Measurements from ENCODE around the gene TBC1D5.

The TBC1D5 gene

GRCh38 chr3:17749281-17749680 lies 6.8 kb upstream of the TBC1D5 start:
- H3K4me1 ChIP-seq (ENCODE audit: control insufficient read depth, low read length) = peaks cover 24% of the 10 kb centered on the region
- H3K27me3 ChIP-seq (ENCODE audit: control insufficient read depth, low read length) = no peaks in the 10 kb centered on the region
- H3K9me2 ChIP-seq (replicated peaks; ENCODE audit: control insufficient read depth, low read length) = no peaks in the 10 kb centered on the region
- no peak overlapping the region for H3K27ac ChIP-seq (ENCODE audit: low read depth, low read length)
- no peaks in the 10 kb centered on the region for H3K36me3 ChIP-seq (ENCODE audit: control insufficient read depth, low read length)
- H4K20me1 ChIP-seq (ENCODE audit: control insufficient read depth, insufficient read depth, low read depth, low read length) = no peaks in the 10 kb centered on the region
- no peaks in the 10 kb centered on the region for H3K79me2 ChIP-seq (ENCODE audit: control insufficient read depth, low read length)
- no peak overlapping the region for H3K4me3 ChIP-seq (ENCODE audit: low read length)
- H3K9me3 ChIP-seq (ENCODE audit: control insufficient read depth, insufficient read depth, low read length) = no peaks in the 10 kb centered on the region
- peak overlapping the region; percentile 3; the same call in 1 of the 2 replicates for H3K4me2 ChIP-seq (ENCODE audit: low read length)
- no peaks in the 10 kb centered on the region for H3F3A ChIP-seq (ENCODE audit: control insufficient read depth, insufficient read depth)
- TF ChIP-seq CTCF (IDR thresholded peaks at IDR 0.05; ENCODE audit: low read depth, low read length, poor library complexity, severe bottlenecking) (no peak), EZH2phosphoT487 (IDR thresholded peaks at IDR 0.05; ENCODE audit: borderline replicate concordance, low read length) (no peak)

GRCh38 chr3:17747890-17748247 lies 5.4 kb upstream of the TBC1D5 start:
- Histone ChIP-seq H3K27ac (ENCODE audit: low read depth, low read length) (peak overlapping the region; percentile 16; the same call in 1 of the 2 replicates), H3K27me3 (ENCODE audit: control insufficient read depth, low read length) (no peaks in the 10 kb centered on the region), H3K36me3 (ENCODE audit: control insufficient read depth, low read length) (peaks cover 4% of the 10 kb centered on the region; the same call in 1 of the 2 replicates), H3K9me2 (replicated peaks; ENCODE audit: control insufficient read depth, low read length) (no peaks in the 10 kb centered on the region), H3K79me2 (ENCODE audit: control insufficient read depth, low read length) (peaks cover 7% of the 10 kb centered on the region), H3K4me3 (ENCODE audit: low read length) (peak overlapping the region; percentile 26; the same call in 1 of the 2 replicates), H3K9me3 (ENCODE audit: control insufficient read depth, insufficient read depth, low read length) (no peaks in the 10 kb centered on the region), H3F3A (ENCODE audit: control insufficient read depth, insufficient read depth) (no peaks in the 10 kb centered on the region), H3K4me1 (ENCODE audit: control insufficient read depth, low read length) (peaks cover 37% of the 10 kb centered on the region), H3K4me2 (ENCODE audit: low read length) (peak overlapping the region; percentile 42), H4K20me1 (ENCODE audit: control insufficient read depth, insufficient read depth, low read depth, low read length) (no peaks in the 10 kb centered on the region)
- TF ChIP-seq CTCF (IDR thresholded peaks at IDR 0.05; ENCODE audit: low read depth, low read length, poor library complexity, severe bottlenecking) = no peak
- no peak for TF ChIP-seq EZH2phosphoT487 (IDR thresholded peaks at IDR 0.05; ENCODE audit: borderline replicate concordance, low read length)

- Histone ChIP-seq H3K4me2 (ENCODE audit: low read length) (peak overlapping the region; percentile 42), H3F3A (ENCODE audit: control insufficient read depth, insufficient read depth) (no peaks in the 10 kb centered on the region), H3K36me3 (ENCODE audit: control insufficient read depth, low read length) (peaks cover 5% of the 10 kb centered on the region; the same call in 1 of the 2 replicates), H3K27ac (ENCODE audit: low read depth, low read length) (peak overlapping the region; percentile 16; the same call in 1 of the 2 replicates), H4K20me1 (ENCODE audit: control insufficient read depth, insufficient read depth, low read depth, low read length) (no peaks in the 10 kb centered on the region), H3K9me2 (replicated peaks; ENCODE audit: control insufficient read depth, low read length) (no peaks in the 10 kb centered on the region), H3K27me3 (ENCODE audit: control insufficient read depth, low read length) (no peaks in the 10 kb centered on the region), H3K9me3 (ENCODE audit: control insufficient read depth, insufficient read depth, low read length) (no peaks in the 10 kb centered on the region), H3K4me1 (ENCODE audit: control insufficient read depth, low read length) (peaks cover 37% of the 10 kb centered on the region), H3K4me3 (ENCODE audit: low read length) (peak overlapping the region; percentile 26), H3K79me2 (ENCODE audit: control insufficient read depth, low read length) (peaks cover 8% of the 10 kb centered on the region)
- no peak for TF ChIP-seq CTCF (IDR thresholded peaks at IDR 0.05; ENCODE audit: low read depth, low read length, poor library complexity, severe bottlenecking)
- TF ChIP-seq EZH2phosphoT487 (IDR thresholded peaks at IDR 0.05; ENCODE audit: borderline replicate concordance, low read length) = no peak
Observed at GRCh38 chr3:17747174-17747889, 4.9 kb upstream of the TBC1D5 start.
